Dermis microvascular lymphatic vessel endothelial cell (primary cell): ENCODE measurements around the gene MACROH2A1. TPM values are rescaled to one million over a fixed set of nuclear protein-coding genes. Genes with fewer than 3 reads are reported as not detected.

ENCODE experiments used
- DNase-seq, 2 donors: peaks; one replicate each; pipeline versions ENCODE4 v3.0.0 to v3.0.0-alpha.2; 2010; ENCODE audit warnings: low read depth in 2 of 2
- total RNA-seq: library from RNA; depleted of rRNA; stranded (reverse); fragments of >200 nt; gene quantifications from 2 replicates; pipeline ENCODE4 v1.2.1, GENCODE V29; 2014

MACROH2A1 gene
- total RNA-seq, 1 donor from 2014 or later, result 159 TPM

DNA sequence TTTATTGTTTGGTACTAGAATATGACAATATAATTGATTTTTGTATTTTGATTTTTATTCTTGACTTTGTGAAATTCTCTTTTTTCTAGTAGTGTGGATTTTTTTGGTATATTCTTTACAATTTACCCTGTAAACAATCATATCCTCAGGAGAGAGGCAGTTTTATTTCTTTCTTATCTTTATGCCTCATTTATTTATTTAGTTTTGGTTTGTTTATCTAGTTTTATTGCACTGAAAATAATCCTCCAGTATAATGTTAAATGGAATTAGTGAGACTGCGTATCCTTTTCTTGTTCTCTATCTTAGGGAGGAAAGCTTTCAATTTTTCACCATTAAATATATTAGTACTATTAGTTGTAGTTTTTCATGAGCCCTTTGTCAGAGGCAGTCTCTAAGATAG lies 109.4 kb downstream of the MACROH2A1 start:
- DNase-seq, result no peak

DNA sequence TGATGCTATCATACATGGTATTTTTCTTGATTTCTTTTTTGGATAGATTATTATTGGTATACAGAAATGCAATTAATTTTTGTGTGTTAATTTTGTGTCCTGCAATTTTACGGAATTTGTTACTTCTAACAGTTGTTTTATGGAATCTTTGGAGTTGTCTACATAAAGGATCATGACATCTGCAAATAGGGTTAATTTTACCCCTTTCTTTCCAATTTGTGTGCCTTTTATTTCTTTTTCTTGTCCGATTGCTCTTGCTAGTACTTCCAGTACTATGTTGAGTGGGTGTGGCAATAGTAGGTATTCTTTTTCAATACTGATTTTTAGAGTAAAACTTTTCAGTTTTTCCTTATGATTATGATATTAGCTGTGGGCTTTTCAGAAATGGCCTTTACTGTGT lies 111.5 kb downstream of the MACROH2A1 start:
- no peak for DNase-seq

Other genes with a start within 250 kb of the MACROH2A1 start
- not detected in 2 replicates for gene DCANP1, start 48.1 kb upstream of the MACROH2A1 start, total RNA-seq
- gene TIFAB, start 53.1 kb upstream of the MACROH2A1 start, total RNA-seq, result not detected in 2 replicates
- gene NEUROG1, start 136.7 kb upstream of the MACROH2A1 start, total RNA-seq, result not detected in 2 replicates
- under 0.01 TPM in 1 of 2 replicates, not detected in the other for gene CXCL14, start 179.8 kb upstream of the MACROH2A1 start, total RNA-seq